GM18505 (cell line): ENCODE data around the gene NPIPA5.
"Not testable (repeated sequence)": the region's sequence is repeated elsewhere in the genome, so short reads cannot be mapped to it uniquely, and the experiment has no call there.

Experiments
- ATAC-seq: cut with Tn5 transposase; IDR thresholded peaks from one replicate; pipeline ENCODE4 v1.9.1; 2021; ENCODE audit not compliant: unreplicated experiment
- POLR2A ChIP-seq: IDR thresholded peaks from 4 replicates; pipeline ENCODE4 v1.6.1; 2011; ENCODE audit warnings: borderline replicate concordance; ENCODE audit not compliant: insufficient read depth, insufficient read length; ENCODE audit errors: extremely low read depth

The NPIPA5 gene

DNA sequence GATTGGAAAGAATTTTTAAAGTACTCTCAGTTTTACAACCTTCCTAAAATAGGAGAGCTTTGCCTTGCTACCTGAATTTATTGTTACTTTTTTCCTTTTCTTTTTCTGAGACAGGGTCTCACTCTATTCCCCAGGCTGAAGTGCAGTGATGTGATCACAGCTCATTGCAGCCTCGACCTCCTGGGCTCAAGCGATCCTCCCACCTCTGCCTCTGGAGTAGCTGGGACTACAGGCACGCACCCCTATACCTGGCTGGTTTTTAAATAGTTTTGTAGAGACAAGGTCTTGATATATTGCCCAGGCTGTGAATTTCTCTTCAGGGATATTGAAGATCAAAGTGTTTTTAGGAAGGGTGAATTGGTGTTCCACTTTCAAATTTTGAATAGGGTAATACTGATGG lies 21.2 kb upstream of the NPIPA5 start:
- TF ChIP-seq POLR2A = no peak
- ATAC-seq = no peak

- ATAC-seq = no peak
- TF ChIP-seq POLR2A = no peak
Measured at GRCh38 chr16:15398618-15399316, 20.7 kb upstream of the NPIPA5 start.

GRCh38 chr16:15396948-15397594 lies 19.0 kb upstream of the NPIPA5 start:
- ATAC-seq = no peak
- no peak for TF ChIP-seq POLR2A

GRCh38 chr16:15396509-15396829 lies 18.4 kb upstream of the NPIPA5 start:
- not testable (repeated sequence) for ATAC-seq

GRCh38 chr16:15395631-15396508 lies 17.8 kb upstream of the NPIPA5 start, which contains the start of gene MPV17L:
TSS of gene MPV17L (plus strand) at chr16:15395754. CDS start at chr16:15395898, 144 bp downstream.
- not testable (repeated sequence) for ATAC-seq

DNA sequence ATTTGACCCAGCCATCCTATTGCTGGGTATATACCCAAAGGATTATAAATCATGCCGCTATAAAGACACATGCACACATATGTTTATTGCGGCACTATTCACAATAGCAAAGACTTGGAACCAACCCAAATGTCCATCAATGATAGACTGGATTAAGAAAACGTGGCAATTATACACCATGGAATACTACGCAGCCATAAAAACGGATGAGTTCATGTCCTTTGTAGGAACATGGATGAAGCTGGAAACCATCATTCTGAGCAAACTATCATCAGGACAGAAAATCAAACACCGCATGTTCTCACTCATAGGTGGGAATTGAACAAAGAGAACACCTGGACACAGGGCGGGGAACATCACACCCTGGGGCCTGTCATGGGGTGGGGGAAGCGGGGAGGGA lies 14.9 kb upstream of the NPIPA5 start:
- not testable (repeated sequence) for ATAC-seq

- ATAC-seq = not testable (repeated sequence)
Measured at GRCh38 chr16:15389916-15390315, 11.8 kb upstream of the NPIPA5 start.

GRCh38 chr16:15388060-15388459 lies 10.0 kb upstream of the NPIPA5 start:
- not testable (repeated sequence) for ATAC-seq

DNA sequence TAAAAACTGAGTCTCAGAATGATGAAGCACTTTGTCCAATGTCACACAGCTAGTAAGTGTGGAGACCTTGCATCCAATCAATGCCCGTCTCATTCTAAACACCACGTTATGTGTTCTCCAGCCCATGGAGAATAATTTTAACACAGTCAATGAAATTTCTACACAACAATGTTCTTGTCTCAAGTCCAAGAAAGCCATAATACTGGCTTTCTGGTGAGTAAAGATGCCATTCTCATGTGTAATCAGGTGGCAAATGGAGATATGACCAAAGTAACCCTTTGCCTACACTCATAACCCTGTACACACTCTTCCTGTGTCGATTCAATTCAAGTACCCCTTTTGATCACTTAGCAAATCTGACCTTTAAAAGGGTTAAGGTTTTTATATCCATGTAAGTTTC lies 4.7 kb upstream of the NPIPA5 start:
- not testable (repeated sequence) for ATAC-seq

DNA sequence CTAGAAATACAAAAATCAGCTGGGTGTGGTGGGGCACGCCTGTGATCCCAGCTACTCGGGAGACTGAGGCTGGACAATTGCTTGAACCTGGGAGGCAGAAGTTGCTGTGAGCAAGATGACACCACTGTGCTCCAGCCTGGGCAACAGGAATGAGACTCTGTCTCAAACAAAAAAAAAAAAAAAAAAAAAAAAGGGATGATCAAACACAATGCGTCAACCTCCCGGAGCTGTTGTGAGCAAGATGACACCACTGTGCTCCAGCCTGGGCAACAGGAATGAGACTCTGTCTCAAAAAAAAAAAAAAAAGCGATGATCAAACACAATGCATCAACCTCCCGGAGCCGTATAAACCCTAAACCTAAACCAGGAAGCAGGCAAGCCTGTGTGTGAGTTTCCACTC lies 20.6 kb downstream of the NPIPA5 start:
- not testable (repeated sequence) for ATAC-seq

DNA sequence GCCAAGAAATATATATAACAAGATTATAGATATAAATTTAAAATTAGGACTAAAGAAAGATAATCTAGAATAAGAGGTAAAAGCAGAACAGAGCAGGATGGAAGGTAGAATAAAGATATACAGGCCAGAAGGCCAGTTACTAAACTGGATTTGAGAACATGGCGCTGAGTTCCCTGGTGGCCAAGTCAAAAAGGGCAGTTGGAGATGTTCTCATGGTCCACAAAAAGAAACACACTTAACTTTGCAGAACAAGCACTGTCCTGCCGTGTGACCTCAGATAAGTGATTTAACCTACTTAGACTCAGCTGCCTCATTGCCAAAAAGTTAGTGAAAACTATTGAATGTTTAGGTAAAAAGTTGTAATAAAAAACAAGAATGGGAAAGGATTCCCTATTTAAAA lies 23.2 kb downstream of the NPIPA5 start:
- ATAC-seq = not testable (repeated sequence)

DNA sequence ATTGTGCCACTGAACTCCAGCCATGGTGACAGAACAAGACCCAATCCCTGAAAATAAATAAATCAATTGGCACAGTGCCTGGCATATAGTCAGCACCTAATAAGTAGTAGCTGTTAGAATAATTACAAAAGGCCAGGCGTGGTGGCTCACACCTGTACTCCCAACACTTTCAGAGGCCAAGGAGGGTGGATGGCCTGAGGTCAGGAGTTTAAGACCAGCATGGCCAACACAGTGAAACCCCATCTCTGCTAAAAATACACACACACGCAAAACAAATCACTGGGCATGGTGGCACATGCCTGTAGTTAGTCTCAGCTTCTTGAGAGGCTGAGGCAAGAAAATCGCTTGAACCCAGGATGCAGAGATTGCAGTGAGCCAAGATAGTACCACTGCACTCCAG lies 25.2 kb downstream of the NPIPA5 start:
- ATAC-seq = not testable (repeated sequence)

GRCh38 chr16:15351745-15352144 lies 26.3 kb downstream of the NPIPA5 start:
- not testable (repeated sequence) for ATAC-seq

- ATAC-seq = not testable (repeated sequence)
Measured at GRCh38 chr16:15351251-15351650, 26.8 kb downstream of the NPIPA5 start.

DNA sequence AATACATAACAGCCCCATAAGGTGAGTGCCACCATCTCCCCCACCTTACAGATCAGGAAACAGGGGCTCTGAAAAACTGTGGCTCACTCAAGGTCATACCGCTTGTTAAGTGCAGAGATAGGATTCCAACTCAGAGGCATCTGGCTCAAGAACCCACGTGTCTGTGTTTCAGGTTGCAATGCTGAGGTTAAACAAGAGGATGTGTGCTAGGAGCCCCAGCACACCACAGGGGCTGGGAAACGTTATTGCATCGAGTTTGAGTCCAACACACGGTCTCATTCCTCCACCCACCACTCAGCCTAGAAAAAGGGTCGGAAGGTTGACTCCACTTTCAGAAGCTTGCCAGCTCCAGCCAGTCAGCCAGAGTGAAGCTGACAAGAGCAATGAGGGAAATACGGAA lies 29.4 kb downstream of the NPIPA5 start:
- ATAC-seq = not testable (repeated sequence)

DNA sequence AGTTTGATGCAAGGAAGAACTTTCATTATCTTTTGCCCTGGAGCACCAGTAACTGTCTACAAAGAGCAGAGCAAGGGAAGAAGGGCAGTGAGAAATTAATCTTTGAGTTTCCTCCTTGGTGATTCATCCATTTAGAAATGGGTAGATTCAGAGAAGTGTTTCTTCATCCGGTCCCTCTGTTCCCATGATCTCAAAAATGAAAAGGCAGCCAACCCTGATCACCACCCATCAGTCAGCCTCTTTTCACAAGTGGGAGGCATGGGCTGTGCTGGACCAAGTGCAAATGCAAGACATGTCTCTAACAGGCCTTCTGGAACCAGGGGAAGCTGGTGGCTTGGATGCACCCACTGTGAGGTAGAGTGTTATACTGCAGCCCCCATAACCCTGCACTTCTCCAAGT lies 35.8 kb downstream of the NPIPA5 start:
- ATAC-seq = not testable (repeated sequence)

DNA sequence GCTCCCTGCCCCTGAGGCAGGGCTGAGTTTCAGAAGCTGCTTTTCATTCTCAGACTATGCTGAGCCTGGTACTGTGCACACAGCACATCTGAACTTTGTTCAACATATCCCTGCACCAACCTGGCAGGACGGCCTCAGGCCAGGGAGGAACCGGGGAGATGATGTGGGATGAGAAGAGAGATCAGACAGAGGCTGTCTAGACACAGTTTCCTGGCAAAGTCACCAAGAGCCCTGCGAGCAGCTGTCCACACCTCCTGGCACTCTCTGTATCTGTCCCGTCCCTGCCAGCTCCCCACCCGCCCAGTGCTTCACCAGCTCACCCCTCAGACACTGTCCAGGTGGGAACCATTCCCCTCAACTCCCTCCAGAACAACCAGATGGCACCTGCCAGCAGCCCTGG lies 39.1 kb downstream of the NPIPA5 start:
- ATAC-seq = not testable (repeated sequence)

DNA sequence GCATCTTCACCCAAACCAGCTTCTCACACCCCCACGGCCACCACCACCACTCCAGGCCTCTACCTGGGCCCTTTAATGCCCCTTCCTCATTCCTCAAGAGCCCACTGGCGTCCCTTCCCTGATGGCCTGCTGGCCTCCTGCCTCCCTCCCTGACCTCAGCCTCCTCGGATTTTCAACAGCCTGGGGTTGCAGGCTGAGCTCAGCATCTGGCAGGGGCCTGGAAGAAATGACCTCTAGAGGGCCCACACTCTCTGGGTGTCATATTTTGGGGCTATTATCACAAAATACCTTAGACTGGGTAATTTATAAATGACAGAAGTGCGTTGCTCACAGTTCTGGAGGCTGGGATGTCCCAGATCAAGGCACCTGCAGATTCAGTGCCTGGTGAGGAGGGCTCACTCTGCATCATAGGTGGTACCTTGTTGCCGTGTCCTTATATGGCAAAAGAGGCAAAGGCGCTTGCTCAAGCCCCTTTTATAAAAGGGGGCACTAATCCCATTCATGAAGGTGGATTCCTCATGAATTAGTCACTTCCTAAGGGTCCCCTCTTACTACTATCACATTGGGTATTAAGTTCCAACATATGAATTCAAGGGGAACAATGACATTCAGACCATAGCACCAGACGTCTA lies 40.0 kb downstream of the NPIPA5 start:
- not testable (repeated sequence) for ATAC-seq

DNA sequence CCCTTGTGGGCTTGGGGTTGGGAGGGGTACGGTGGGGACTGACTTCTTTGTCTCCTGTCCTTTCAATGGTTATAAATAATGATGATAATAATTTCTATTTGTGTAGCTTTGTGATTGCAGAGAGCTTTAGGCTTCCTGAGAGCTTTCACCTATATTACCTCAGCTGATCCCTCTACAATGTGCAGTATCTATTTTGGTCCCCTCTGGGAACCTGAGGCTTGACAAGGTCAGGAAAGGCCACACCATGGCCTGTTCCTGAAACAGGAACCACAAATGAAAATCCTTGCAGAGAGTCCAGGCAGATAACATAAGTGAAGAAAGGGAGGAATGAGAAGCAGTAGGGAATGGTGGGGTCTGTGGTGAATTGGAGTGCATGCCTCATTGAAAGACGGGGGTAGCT lies 42.5 kb downstream of the NPIPA5 start:
- not testable (repeated sequence) for ATAC-seq

- not testable (repeated sequence) for ATAC-seq
Measured at GRCh38 chr16:15333969-15334368, 44.1 kb downstream of the NPIPA5 start.
